GM19043 (cell line): ENCODE measurements around the gene RAP2A.

Source experiments
- ATAC-seq: cut with Tn5 transposase; IDR thresholded peaks from one replicate; pipeline ENCODE4 v1.9.1; 2021; ENCODE audit warnings: low read depth; ENCODE audit not compliant: unreplicated experiment

The RAP2A gene

DNA sequence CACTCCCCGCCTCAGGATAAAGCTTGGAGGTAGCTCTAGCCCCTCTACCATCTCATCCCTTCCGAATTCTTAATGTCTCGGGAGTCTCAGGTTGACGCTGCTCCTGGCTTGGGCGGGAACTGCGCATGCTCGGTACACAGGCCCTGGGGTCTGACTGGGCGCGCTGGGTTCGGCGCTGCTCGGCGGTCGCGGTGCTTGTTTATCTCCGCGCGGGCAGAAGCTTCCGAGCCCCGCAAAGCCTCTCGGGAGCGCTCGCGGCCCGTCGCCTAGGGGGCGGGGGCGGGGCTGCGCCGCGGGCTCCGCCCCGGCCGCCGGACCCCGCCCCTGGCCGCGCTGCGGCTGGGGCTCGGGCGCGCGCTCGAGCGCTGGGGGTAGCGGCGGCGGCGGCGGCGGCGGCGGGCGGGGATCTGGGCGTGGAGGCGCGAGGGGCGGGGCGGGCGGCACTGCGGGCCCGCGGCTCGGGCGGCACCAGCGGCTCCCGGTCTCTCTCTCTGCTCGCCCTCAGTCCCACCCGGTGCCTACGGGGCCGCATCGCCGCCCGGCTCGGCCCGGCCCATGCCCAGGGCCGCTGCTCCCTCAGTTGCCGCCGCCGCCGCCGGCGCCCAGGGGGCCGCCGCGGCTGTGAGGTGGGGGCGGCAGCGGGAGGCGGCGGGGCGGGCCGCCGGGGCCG lies at the start of gene RAP2A:
Gene RAP2A (plus strand): TSS at position 443 of the 670 bp plus-strand sequence. CDS start 302 bp downstream, outside the sequence.
- peak; percentile 36 for ATAC-seq

DNA sequence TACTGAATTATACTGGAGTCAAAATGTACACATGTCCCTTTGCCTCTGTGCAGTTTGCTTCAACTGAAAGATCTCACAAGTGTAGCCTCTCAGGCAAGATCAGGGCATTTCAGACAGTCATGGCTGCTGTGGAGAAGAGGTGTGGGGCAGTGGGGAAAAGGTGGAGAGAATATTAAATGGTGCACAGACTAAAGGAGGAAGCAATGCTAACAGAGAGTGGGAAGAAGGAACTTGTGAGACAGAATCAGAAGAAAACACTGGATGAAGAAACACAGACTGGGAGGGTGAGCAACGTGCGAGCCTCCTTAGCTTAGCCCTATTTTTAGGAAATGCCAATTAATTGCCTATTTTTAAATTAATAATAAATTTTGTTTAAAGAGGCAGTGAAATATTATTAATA lies 49.6 kb upstream of the RAP2A start:
- ATAC-seq: no peak

DNA sequence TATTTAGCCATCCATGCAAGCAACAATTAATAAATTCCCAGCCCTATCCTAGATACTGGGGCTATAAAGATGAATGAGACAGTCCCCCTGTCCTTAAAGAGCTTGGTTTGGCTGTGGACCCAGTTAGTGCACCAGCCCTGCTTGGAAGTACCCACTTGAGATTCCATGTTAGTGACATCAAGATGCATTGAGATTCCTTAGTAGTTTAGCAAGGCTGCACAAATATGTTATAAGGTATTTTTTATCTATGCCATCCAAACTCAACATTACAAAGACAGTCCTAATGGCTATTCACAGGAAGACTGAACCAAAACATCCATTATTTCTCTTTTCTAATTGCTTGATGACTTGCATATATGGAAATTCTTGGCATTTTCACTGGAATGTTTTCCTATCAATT lies 48.8 kb upstream of the RAP2A start:
- no peak for ATAC-seq

DNA sequence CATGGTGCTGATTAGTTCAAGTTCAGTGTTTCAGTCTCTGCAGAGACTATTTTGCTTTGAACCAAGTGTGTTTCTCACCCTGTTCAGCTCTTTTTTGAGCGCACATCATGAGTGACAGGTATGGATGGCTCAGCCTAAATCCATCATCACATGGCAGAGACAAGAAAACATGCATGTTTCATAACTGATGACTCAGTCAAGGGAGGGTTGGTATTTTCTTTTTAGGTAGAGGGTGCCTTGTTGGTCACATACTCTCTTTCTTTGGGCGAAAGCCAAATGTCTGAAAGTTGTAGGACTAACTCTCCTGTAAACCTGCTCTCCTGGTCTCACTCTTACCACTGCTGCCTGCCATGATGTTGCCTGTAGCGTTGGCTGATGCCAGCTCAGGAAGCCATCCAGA lies 48.1 kb upstream of the RAP2A start:
- no peak for ATAC-seq

DNA sequence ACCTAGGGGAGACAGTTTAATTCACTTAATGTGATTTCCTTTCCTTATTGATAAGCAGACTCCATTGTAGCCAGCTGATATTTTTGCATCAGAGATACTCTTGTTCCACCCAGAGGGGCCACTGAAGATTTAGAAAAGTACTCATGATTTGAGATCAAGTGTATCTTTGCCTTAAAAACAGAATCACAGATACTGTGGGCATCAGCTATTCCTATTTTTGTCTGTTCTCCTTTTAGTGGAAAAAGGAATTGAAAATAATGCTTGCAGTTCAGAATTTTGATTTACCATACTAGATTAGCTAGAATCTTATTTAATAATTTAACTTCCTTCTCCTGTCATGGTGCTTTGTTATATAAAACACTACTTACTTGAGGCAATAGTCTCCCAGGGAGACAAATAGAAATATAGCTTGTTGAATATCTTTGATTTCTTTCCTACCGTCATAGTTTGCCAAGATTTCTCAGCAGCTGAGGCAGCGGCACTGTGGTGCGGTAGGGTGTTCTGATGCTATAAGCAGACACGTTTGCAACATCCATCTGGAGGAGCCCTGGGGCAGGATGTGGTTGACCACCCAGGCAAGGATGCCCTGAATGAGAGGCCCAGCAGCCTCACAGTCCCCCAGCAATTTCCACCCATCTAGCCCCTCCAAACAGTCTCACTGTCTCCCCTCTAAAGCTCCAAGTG lies 47.0 kb upstream of the RAP2A start:
- peak; percentile 61 for ATAC-seq

DNA sequence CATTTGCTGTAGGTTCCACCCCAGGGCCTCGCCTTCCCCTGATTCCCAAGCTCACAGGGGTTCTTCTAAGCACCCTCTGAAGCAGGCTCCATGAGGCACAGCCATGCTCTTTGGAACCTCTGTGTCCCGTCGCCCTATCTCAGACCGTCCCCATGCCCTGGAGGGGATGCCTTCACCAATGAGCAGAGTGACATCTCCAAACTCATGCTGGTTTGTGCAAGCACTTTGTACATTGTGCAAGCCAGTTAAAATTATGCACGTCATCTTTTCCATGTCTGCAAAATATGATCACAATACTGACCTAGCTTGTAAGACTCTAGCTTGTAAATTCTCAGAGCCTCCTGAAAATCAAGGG lies 46.5 kb upstream of the RAP2A start:
- ATAC-seq: no peak

DNA sequence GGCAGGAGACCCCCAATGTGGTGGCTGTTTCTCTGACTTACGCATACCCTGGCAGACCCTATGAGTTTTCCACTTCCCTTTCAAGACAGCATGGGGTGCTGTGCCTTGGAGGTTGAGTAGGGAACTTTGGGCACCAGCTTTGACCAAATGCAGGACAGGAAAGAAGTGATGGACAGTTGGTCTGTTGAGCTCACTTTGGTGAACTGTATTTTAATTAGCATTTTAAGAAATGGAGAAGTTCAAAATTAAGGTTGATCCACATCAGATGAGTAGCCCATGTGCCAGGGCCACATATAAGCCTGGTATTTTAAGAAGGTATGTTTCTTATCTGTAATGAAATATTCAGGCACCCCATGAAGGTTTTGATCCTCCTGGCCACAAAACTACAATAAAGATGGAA lies 46.1 kb upstream of the RAP2A start:
- ATAC-seq: no peak

DNA sequence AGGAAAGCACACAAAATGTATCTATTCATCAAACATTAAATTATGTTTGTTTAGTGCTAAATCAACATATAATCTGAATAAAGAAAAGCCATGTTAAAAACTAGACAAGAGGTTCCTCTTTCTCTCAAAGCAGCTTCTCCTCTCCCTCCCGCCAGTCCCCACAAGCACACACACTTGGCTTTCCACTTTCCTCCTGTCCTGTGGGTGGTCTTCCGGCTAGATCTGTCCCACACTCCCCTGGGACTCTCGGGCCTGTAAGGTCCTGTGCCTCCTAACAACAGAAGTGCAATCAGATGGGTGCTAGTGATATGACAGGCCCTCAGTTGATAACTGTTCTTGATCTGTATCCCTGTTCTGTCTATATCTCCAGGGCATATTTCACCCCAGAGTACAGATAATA lies 45.6 kb upstream of the RAP2A start:
- no peak for ATAC-seq

DNA sequence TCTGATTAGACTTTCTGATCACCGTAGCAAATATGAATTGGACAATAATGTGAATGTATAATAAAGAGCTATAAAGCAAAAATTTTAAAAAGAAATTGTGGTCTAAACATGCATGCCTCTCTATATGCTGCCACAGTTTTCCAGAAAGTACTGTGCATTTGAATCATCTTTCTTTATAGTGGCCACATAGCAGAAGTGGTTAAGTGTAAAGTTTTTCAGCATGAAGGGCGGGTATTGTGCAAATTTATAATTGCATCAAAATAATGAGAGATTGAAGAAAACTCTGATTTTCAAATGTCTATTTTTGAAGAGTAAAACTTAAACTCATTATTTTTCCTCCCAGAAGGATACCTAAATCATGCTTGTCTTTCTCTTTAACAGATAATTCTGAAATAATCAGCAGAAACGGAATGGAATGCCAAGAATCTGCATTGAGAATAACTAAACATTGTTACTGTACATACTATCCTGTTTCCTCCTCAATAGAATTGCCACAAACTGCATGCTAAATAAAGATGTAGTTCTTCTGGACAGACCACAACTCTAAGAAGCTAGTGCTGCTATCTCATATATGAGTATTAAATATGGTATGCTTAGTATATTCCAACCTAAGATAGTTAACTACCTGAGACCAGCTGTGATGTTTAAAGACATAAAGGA lies 42.9 kb upstream of the RAP2A start:
- ATAC-seq: no peak

DNA sequence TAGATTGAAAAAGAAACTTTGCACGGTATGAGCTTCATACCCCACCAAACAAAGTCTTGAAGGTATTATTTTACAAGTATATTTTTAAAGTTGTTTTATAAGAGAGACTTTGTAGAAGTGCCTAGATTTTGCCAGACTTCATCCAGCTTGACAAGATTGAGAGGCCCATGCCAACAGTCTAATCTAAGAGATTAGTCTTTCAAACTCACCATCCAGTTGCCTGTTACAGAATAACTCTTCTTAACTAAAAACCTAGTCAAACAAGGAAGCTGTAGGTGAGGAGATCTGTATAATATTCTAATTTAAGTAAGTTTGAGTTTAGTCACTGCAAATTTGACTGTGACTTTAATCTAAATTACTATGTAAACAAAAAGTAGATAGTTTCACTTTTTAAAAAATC lies 41.9 kb upstream of the RAP2A start:
- ATAC-seq: no peak

DNA sequence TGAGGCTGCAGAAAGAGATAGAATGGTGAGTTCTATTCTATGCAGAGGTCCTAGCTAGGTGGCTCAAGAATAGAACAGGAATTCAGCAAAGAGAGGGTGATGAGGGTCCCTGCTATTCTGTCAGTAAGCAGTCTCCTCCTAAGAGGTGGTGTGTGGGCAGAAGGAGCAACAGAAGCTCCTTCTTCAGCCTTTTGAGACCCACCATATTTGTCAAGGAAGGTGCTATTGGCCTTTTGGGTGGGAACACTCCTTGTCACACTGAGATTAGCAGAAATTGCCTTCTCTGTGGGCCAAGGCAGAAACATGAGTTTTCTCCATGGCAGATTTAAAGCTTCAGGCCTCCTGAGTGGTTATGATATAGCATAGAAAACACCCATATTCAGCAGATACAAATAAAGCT lies 39.4 kb upstream of the RAP2A start:
- no peak for ATAC-seq

DNA sequence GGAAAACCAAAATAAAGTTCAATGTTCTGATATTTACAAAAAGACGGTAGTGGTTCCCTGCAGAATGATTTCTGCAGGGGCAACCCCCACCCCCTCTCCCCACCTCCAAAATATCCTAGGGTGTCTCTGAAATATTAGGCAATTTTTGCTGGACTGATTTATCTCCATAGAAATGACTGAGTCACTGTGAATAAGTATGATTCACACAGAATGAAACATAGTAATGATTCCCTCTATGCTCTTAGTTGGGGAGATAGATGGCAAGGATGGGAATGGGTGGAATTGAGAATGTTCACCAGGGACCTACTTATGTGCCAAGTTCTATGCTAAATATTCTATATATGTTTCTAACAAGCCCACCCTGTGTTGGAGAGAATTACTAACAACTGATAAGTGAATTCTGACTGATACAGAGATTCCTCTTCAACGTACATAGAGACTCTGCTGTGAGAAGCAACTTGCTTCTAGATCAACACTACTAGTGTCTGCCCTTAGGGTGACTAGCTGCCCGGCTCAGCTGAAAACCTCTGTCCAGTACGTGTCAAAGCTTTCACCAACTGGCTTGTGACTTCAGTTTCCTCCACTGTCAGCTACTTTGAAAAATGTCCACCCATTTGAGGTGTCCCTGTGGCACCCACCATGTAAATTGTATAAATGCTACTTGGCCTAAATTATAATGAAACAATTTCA lies 38.4 kb upstream of the RAP2A start:
- ATAC-seq: no peak

DNA sequence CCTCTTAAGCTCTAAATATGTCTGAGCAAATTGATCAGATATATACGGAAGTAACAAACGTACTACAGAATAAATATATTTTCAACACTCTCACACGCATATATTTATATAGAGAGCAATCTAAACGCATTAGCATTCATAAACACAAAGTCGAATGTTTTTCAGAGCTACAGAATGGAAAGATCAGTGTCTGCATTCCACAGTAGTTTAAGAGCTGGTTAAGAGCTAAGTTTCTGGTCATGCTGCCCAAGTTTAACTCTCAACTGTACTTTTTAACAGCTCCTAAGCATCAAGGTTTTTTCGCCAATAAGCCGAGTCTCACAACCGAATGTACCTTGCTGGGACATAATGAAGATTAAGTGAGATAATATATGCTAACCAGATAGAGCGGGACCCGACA lies 36.7 kb upstream of the RAP2A start:
- ATAC-seq: no peak

DNA sequence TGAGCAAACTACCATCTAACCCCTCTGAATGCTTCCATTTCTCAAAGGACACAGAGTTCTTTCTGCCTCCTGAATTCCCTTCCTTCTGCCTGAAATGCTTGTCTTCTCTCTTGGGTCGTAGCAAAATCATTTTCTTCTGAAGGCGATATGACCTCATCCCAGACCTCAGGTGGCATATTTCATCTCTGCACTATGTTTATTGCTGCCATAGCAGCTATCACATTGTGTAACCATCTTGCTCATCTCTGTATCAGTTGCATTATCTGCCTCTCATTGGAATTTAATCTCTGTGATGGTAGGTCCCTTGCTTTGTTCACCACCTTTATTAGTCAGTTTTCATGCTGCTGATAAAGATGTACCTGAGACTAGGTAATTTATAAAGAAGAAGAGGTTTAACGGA lies 32.5 kb upstream of the RAP2A start:
- ATAC-seq: no peak

DNA sequence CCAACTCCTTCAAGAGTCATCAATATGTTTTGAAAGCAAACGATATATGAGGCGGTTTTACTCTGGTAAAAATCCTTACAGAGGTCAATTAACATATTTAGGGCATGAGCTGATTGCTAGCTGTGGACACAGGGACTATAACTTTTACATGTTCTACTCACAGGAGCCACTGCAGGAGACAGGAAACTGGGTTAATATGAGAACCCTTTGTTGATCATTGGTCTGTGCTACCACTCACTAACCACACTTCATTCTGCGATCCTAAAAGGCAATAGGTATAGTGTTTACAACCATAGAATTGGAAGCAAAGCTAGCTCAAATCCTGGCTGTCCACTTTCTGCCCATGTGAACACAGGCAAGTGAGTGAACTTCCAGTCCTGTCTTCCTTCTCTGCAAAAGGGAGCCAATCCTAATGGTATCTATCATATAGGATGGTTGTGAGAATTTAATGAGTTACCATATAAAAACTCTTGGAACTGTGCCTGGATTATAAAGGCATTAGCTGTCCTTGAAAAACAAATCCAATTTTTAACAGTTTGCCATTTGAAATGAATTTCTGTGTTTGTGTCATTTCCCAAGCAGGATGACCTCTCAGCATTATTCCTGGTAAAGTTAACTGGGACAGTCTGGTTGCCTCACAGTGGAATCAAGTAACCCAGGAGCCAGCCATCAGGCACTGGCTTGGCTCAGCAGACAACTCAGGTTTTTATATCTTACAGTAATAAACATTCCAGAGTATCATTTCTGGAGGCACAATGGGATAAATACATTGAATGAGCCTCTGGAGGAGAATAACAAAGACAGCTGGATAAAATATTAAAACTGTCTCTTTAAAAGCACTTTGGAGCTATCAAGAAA lies 29.8 kb upstream of the RAP2A start:
- no peak for ATAC-seq

DNA sequence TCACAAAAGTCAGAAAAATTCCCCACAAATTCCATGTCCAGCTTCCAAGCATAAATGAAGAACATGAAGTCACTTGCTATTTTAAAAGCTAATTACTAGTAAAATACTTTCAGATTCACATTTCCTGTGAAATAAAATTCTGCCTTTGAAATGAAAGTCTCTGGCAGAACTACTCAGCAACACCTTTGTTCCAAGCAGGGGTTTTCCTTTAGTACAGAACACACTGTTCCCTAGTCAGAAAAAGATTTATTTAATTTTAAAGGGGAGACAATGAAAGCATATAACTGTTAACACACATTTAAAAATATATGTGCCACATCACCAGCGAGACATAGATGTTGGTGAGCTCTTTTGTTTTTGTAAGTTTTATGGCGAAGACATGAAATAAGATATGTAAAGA lies 26.4 kb upstream of the RAP2A start:
- no peak for ATAC-seq

DNA sequence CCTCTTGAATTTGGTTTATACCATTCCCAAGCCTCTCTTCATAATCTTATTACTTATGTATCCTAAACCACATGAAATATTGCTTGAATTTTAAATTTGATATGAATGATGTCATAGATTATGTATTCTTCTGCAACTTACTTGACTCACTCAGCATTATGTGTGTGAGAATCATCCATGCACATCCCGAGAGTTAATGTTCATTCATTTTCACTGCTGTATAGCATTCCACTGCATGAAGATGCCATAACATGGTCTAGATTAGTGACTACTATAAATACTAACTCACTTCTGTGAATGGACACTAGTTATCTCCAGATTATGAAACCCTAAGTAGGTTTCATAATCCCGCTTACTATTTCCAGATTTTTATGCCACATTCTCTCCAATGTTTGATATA lies 25.0 kb upstream of the RAP2A start:
- no peak for ATAC-seq

DNA sequence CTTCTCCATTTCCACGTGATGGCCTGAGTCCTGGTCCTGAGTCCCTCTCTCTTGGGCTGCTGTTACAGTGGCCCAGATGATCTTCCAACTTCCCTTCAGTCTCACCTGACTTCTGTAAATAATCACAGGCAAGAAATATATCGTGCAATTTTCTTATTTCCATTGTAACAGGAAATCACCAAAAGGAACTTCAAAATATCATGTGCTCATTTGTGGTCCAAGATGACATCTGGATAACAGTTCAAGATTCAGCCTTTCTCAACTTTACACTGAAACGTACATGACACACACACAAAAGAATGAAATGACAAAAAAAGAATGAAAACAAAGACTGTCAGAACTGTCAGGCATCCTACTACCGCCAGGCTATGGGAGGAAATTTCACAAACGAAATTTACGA lies 22.0 kb upstream of the RAP2A start:
- ATAC-seq: no peak

DNA sequence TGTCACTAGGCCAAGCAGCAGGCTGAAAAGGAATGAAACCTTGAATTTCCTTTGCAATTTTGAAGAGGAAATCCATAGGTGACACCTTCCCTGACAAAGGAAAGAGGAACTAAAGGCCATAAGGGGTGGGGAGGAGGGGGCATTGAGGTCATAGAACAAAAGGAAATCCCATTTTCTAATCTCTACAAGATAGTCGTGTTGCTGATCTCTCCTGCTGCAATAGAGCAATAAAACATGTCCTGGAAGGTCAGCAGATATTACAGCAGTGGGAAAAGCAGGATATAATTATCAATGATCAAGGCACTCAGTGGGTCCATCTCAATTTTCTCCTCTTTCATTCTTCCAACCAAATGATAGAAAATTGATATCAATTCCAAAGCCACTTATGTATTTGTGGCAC lies 20.3 kb upstream of the RAP2A start:
- no peak for ATAC-seq

DNA sequence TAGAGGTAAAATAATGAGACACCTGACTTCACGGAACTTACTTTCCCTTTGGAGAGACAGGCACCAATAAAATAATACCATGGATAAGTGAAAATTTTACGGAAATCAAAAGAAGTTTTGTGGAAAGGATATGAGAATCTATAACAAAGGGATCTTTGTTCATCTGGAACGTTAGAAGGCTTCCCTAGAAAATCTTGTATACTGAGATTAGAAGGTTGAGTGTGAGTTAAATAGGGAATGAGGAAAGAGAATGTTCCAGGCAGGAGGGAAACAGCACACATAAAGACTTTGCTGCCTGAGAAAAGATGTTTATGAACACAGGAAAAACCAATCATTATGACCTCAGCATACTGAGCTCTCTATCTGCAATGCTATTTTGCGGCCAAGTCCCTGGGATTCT lies 19.6 kb upstream of the RAP2A start:
- ATAC-seq: no peak

DNA sequence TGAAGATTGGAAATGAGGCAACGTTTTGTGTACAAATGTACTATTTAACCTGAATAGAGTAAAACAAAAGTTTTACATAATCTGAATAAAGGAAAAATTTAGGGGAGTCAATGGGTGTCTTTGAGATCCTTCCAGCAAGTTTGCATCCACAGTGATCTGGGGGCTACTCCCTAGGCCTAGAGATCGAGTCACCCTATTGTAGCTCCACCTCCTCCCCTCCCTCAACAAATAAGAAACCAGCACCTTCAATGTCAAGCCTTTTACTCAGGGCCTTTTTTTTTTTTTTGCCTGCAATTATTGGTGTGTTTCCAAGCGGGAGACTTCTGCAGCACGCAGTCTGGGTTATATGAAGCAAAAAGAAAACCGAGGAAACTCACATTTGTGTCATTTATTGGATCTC lies 16.3 kb upstream of the RAP2A start:
- ATAC-seq: no peak
